MCF 10A (cell line): ENCODE measurements around the gene PLEKHG1. TPM values are rescaled to one million over a fixed set of nuclear protein-coding genes. Genes with fewer than 3 reads are reported as not detected.

Experiments
- BruUV-seq: library from RNA; stranded (reverse); fragments of 400-500 nt; replicated peaks from 2 replicates; lab custom pipeline; 2021; lab: Mats Ljungman, UMichigan
- CTCF ChIA-PET: fragments of 300-600 bp; sonication (Branson Sonifier 250); formaldehyde crosslinking; extraction: SDS; loops from one replicate; lab custom pipeline; 2021; ENCODE audit warnings: antibody characterized with exemption, inconsistent platforms; lab: Yijun Ruan, JAX
- POLR2A ChIA-PET: fragments of 300-600, 350-650 bp; sonication (Branson Sonifier 250); formaldehyde crosslinking; extraction: SDS; loops from one replicate; lab custom pipeline; 2020; ENCODE audit warnings: antibody characterized with exemption, inconsistent platforms; lab: Yijun Ruan, JAX
- DNase-seq: peaks from one replicate; pipeline ENCODE4 v3.0.0-alpha.2; 2018; ENCODE audit not compliant: unreplicated experiment
- H3K27ac Mint-ChIP-seq: one replicate; pipeline ENCODE4 v1.8.0; 2022; ENCODE audit warnings: mild to moderate bottlenecking, low read depth, mixed read lengths; ENCODE audit not compliant: unreplicated experiment
- H3K27me3 Mint-ChIP-seq: one replicate; pipeline ENCODE4 v1.8.0; 2022; ENCODE audit warnings: mixed read lengths; ENCODE audit not compliant: insufficient read depth, unreplicated experiment
- H3K36me3 Mint-ChIP-seq: one replicate; pipeline ENCODE4 v1.8.0; 2022; ENCODE audit warnings: mild to moderate bottlenecking, moderate library complexity, mixed read lengths; ENCODE audit not compliant: insufficient read depth, unreplicated experiment
- H3K4me1 Mint-ChIP-seq: one replicate; pipeline ENCODE4 v1.8.0; 2022; ENCODE audit warnings: mixed read lengths; ENCODE audit not compliant: insufficient read depth, unreplicated experiment
- H3K4me3 Mint-ChIP-seq: one replicate; pipeline ENCODE4 v1.8.0; 2022; ENCODE audit warnings: mild to moderate bottlenecking, moderate library complexity, mixed read lengths; ENCODE audit not compliant: unreplicated experiment
- H3K9me3 Mint-ChIP-seq: one replicate; pipeline ENCODE4 v1.8.0; 2022; ENCODE audit warnings: mixed read lengths; ENCODE audit not compliant: unreplicated experiment
- CTCF ChIP-seq: fragments of 200-600 bp; IDR thresholded peaks from one replicate; pipeline ENCODE4 v1.8.0; 2022; ENCODE audit warnings: antibody characterized with exemption, mild to moderate bottlenecking; ENCODE audit not compliant: unreplicated experiment
- intact Hi-C: fragments of 100-400 bp; cut with micrococcal nuclease; formaldehyde crosslinking; loops from 2 replicates; pipeline ENCODE4 v1.14.1; 2022
- total RNA-seq: library from RNA; stranded (reverse); gene quantifications from 2 replicates; pipeline ENCODE4 v1.2.3, GENCODE V29; 2022

The PLEKHG1 gene
- total RNA-seq, 1 experiment from 2014 or later = 11.6 TPM

DNA sequence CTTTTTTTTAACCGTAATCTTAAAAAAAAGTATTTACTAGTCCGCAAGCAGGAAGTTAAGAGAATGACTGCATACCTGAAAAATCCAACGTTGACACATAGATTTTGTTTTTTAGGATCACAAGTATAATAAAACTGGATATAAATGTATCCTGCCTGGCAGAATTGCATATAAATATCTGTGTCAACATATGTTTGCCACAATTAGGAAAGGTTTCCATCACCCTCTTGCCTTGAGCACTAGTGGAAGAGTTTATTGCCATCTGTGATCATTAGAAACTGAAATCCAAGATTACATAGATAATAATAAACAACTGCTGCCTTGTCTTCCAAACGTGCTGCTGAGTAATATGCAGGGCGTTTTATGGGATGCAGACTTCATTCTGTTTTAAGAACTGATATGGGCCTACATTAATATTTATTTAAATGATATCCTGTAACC lies 27.9 kb downstream of the PLEKHG1 start:
- Mint-ChIP-seq H3K4me3 (no peak overlapping the region), H3K36me3 (no peaks in the 10 kb centered on the region), H3K27ac (no peak overlapping the region), H3K9me3 (no peaks in the 10 kb centered on the region), H3K27me3 (no peaks in the 10 kb centered on the region), H3K4me1 (no peaks in the 10 kb centered on the region)
- TF ChIP-seq CTCF = no peak
- CTCF ChIA-PET = no interaction called here
- POLR2A ChIA-PET = interaction anchor here (0.7 to 1.0 kb wide), 2 partner anchors 10 to 710 kb away, joined by 3 to 4 read pairs; no protein-coding TSS in a partner anchor
- no peak for DNase-seq
- no TSS peak for BruUV-seq
- intact Hi-C loops = no loop called here

DNA sequence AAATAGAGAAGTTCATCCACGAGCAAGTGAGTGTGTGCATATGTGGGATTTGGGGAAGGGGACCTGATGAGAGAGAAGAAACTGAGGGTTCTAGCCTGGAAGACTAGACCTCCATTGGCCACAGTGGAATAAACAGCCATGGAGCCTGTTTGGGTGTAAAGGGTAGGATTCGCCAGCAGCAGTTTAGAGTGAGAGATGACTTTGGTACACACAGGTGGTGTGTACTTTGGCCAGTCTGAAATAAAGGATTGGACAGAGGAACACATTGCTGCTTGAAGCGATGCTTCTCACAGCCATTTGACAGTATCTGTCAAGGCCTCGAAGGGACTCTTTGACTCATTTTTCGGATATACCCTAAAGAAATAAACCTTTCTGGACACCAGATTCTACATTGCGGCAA lies 29.2 kb downstream of the PLEKHG1 start:
- intact Hi-C loops = no loop called here
- no peaks in the 10 kb centered on the region for H3K27me3 Mint-ChIP-seq
- no peaks in the 10 kb centered on the region for H3K9me3 Mint-ChIP-seq
- POLR2A ChIA-PET = no interaction called here
- no peaks in the 10 kb centered on the region for H3K4me1 Mint-ChIP-seq
- H3K27ac Mint-ChIP-seq = no peak overlapping the region
- TF ChIP-seq CTCF = no peak
- H3K36me3 Mint-ChIP-seq = no peaks in the 10 kb centered on the region
- CTCF ChIA-PET = no interaction called here
- no TSS peak for BruUV-seq
- no peak overlapping the region for H3K4me3 Mint-ChIP-seq
- DNase-seq = no peak

DNA sequence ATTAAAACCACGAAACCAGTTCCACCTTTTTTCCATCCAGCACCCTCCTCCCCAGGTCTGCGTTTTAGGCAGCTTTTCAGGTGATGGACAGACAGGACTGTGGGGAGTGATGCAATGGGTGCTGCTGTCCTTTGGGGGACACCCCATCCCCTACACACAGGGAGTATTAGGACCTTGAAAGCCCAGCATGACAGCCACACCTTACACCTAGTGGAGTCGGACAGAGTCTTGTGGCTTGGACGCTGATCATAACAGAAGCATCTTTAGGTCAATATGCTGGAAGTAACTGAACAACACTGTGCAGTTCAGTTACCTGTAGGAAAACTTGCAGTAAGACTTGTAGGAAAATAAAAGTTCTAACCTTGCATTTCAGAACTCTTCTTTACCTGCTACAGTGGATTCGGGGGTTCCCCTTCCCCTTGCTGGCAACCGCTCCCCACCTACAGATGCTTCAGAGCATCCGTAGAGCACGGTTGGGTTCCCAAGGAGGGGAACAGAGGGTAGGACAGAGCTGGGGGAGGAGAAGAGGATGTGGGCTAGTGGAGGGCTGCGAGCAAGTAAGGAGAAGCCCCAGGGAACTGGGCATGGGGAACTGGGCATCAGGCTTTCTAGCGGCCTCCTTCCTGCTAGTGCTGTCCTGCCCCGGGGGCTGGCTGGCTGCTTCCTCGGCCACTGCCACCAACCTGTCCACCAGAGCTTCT lies 31.7 kb downstream of the PLEKHG1 start:
- no peak for TF ChIP-seq CTCF
- CTCF ChIA-PET = interaction anchor here (0.7 kb wide), 1 partner anchor 186 kb away, joined by 3 read pairs; no protein-coding TSS in a partner anchor
- no peaks in the 10 kb centered on the region for H3K27me3 Mint-ChIP-seq
- H3K4me1 Mint-ChIP-seq = no peaks in the 10 kb centered on the region
- H3K36me3 Mint-ChIP-seq = no peaks in the 10 kb centered on the region
- H3K27ac Mint-ChIP-seq = no peak overlapping the region
- no peaks in the 10 kb centered on the region for H3K9me3 Mint-ChIP-seq
- no TSS peak for BruUV-seq
- POLR2A ChIA-PET = interaction anchor here (0.7 kb wide), 1 partner anchor 10 kb away, joined by 3 read pairs; no protein-coding TSS in a partner anchor
- intact Hi-C loops = no loop called here
- no peak overlapping the region for H3K4me3 Mint-ChIP-seq
- DNase-seq = no peak

DNA sequence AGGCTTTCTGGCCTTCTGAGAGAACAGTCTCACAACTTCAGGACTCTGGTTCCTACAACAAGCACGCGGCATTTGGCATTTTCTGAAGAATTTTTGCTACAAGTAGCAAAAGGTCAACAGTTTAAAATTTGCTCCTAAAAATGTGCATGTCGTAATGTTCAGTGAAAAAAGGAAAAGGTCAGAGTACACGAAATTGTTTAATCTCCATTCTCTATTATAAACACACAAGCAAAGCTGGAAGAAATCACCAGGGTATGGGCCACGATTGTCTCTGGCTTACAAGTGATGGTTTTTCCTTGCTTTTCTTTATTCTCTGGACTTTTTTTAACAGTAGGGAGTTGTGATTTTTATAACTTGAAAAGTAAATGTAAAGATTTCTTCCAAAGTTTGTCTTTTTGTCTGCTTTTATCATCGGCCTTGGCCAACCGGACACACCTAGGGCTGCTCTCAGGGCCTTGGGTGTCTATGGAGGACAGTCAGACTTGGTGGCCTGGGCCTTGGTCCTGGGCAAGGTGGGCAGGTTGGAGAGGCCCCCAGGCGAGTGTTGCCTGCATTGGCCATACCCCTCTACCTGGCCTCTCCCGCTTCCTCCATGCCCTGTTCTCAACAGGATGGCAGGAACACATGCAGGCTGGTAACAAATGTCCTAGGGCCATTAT lies 32.4 kb downstream of the PLEKHG1 start:
- ChIA-PET CTCF (no interaction called here), POLR2A (interaction anchor here (0.7 kb wide), 1 partner anchor 10 kb away, joined by 3 read pairs; no protein-coding TSS in a partner anchor)
- TF ChIP-seq CTCF = no peak
- DNase-seq = no peak
- intact Hi-C loops = no loop called here
- Mint-ChIP-seq H3K9me3 (no peaks in the 10 kb centered on the region), H3K36me3 (no peaks in the 10 kb centered on the region), H3K4me3 (no peak overlapping the region), H3K27me3 (no peaks in the 10 kb centered on the region), H3K4me1 (no peaks in the 10 kb centered on the region), H3K27ac (no peak overlapping the region)
- BruUV-seq = no TSS peak
